Left forelimb (tissue), 1 donor: ENCODE results near the gene SLC9A3.

Source experiments
- DNase-seq: peaks from one replicate; pipeline ENCODE4 v3.0.0-alpha.2; 2018; ENCODE audit warnings: low spot score

SLC9A3 gene

GRCh38 chr5:505951-506525 lies 18.2 kb downstream of the SLC9A3 start:
- no peak for DNase-seq

- no peak for DNase-seq
Observed at GRCh38 chr5:504326-505154, 19.7 kb downstream of the SLC9A3 start.

- DNase-seq = no peak
Observed at GRCh38 chr5:502325-503079, 21.7 kb downstream of the SLC9A3 start.

- DNase-seq = no peak
Observed at GRCh38 chr5:501831-502184, 22.4 kb downstream of the SLC9A3 start.

- no peak for DNase-seq
Observed at GRCh38 chr5:501105-501830, 23.0 kb downstream of the SLC9A3 start.

- DNase-seq = no peak
Observed at GRCh38 chr5:500491-500890, 23.8 kb downstream of the SLC9A3 start.

GRCh38 chr5:499233-500209 lies 24.7 kb downstream of the SLC9A3 start:
- no peak for DNase-seq

GRCh38 chr5:497871-498509 lies 26.3 kb downstream of the SLC9A3 start:
- no peak for DNase-seq

GRCh38 chr5:497090-497700 lies 27.1 kb downstream of the SLC9A3 start:
- DNase-seq = no peak

- no peak for DNase-seq
Observed at GRCh38 chr5:496028-496427, 28.2 kb downstream of the SLC9A3 start.

GRCh38 chr5:494667-495255 lies 29.5 kb downstream of the SLC9A3 start:
- DNase-seq = no peak

- no peak for DNase-seq
Observed at GRCh38 chr5:493758-494157, 30.5 kb downstream of the SLC9A3 start.

- DNase-seq = no peak
Observed at GRCh38 chr5:493119-493701, 31.0 kb downstream of the SLC9A3 start.

GRCh38 chr5:492314-492893 lies 31.8 kb downstream of the SLC9A3 start:
- DNase-seq = no peak

- DNase-seq = no peak
Observed at GRCh38 chr5:491856-492155, 32.4 kb downstream of the SLC9A3 start.

GRCh38 chr5:491119-491855 lies 33.0 kb downstream of the SLC9A3 start:
- DNase-seq = no peak

- no peak for DNase-seq
Observed at GRCh38 chr5:490116-491106, 33.8 kb downstream of the SLC9A3 start.
